HCT116 (cell line): ENCODE results near the gene CCDC142. TPM values are rescaled to one million over a fixed set of nuclear protein-coding genes. Genes with fewer than 3 reads are reported as not detected.

Experiments
- ATAC-seq: fragments of 200-7000 bp; cut with Tn5 transposase; 2 replicates; pipeline ENCODE4 v1.9.1; 2020; ENCODE audit warnings: mild to moderate bottlenecking, moderate library complexity
- BruUV-seq: library from RNA; stranded (reverse); fragments of 400-500 nt; replicated peaks from 2 replicates; lab custom pipeline; 2021; lab: Mats Ljungman, UMichigan
- CTCF ChIA-PET: fragments of 300-600 bp; sonication (Branson Sonifier 250); formaldehyde crosslinking; loops from one replicate; lab custom pipeline; 2021; ENCODE audit warnings: antibody characterized with exemption; lab: Charles Lee
- POLR2A ChIA-PET: fragments of 300-600, 350-600 bp; sonication (Branson Sonifier 250); formaldehyde crosslinking; loops from one replicate; lab custom pipeline; 2021; ENCODE audit warnings: antibody characterized with exemption; lab: Charles Lee
- RAD21 ChIA-PET, 2 experiments: fragments of 300-600 bp; sonication (Branson Sonifier 250); formaldehyde crosslinking; loops; one replicate each; lab custom pipeline; 2023; ENCODE audit warnings: low total read pairs in 2 of 2; ENCODE audit not compliant: uncharacterized antibody in 2 of 2, unreplicated experiment in 2 of 2, low non-redundant PET in 1 of 2; lab: Charles Lee
- DNase-seq: peaks from one replicate; pipeline ENCODE4 v3.0.0-alpha.2; 2010; ENCODE audit warnings: low read depth, low spot score
- H2AFZ ChIP-seq: fragments of 200-600 bp; shearing (Covaris generic), sonication (generic); 2 replicates; pipeline ENCODE4 v1.6.1; 2017; ENCODE audit warnings: low read depth, mixed run types, mixed read lengths, antibody characterized with exemption, low read length; ENCODE audit not compliant: poor library complexity, severe bottlenecking
- H3K27ac ChIP-seq: 2 replicates; pipeline ENCODE4 v1.5.1; 2012; ENCODE audit warnings: low read depth, low read length
- H3K27me3 ChIP-seq: fragments of 200-600 bp; sonication (generic); 2 replicates; pipeline ENCODE4 v1.6.1; 2016; ENCODE audit warnings: mixed run types, low read length, mixed read lengths; ENCODE audit not compliant: insufficient read depth
- H3K36me3 ChIP-seq, 2 experiments: fragments of 200-500 bp in 1 of 2; fragments of 200-600 bp in 1 of 2; sonication (Bioruptor generic) in 1 of 2; sonication (generic) in 1 of 2; 2 replicates each; pipeline versions ENCODE4 v1.5.1 to v1.6.1; 2014 to 2016; ENCODE audit warnings: low read length in 2 of 2, inconsistent platforms in 1 of 2, mixed read lengths in 1 of 2, mixed run types in 1 of 2; ENCODE audit not compliant: insufficient read depth in 2 of 2, control insufficient read depth in 1 of 2
- H3K4me1 ChIP-seq, 2 experiments: fragments of 200-600 bp in 1 of 2; sonication (generic) in 1 of 2; 2 replicates each; pipeline versions ENCODE4 v1.5.1 to v1.6.1; 2012 to 2017; ENCODE audit warnings: low read length in 2 of 2, inconsistent platforms in 1 of 2, mild to moderate bottlenecking in 1 of 2, mixed read lengths in 1 of 2, mixed run types in 1 of 2, moderate library complexity in 1 of 2; ENCODE audit not compliant: insufficient read depth in 2 of 2, control insufficient read depth in 1 of 2
- H3K4me2 ChIP-seq: fragments of 200-600 bp; sonication (generic); 2 replicates; pipeline ENCODE4 v1.6.1; 2017; ENCODE audit warnings: mixed run types, low read length, mixed read lengths
- H3K4me3 ChIP-seq, 2 experiments: fragments of 200-600 bp in 1 of 2; sonication (generic) in 1 of 2; replicated peaks in 1 of 2; 2 replicates each; pipeline ENCODE4 v1.5.1; 2011 to 2016; ENCODE audit warnings: low read length in 2 of 2, control low read depth in 1 of 2, low read depth in 1 of 2, mild to moderate bottlenecking in 1 of 2, mixed read lengths in 1 of 2, mixed run types in 1 of 2
- H3K79me2 ChIP-seq: fragments of 200-600 bp; sonication (generic); 2 replicates; pipeline ENCODE4 v1.6.1; 2017; ENCODE audit warnings: mild to moderate bottlenecking, mixed run types, low read length, moderate library complexity, mixed read lengths; ENCODE audit not compliant: insufficient read depth
- H3K9ac ChIP-seq: fragments of 200-600 bp; sonication (generic); 2 replicates; pipeline ENCODE4 v1.6.1; 2016; ENCODE audit warnings: low read length, mixed read lengths
- H3K9me2 ChIP-seq: fragments of 200-600 bp; sonication (generic), shearing (Covaris generic); 2 replicates; pipeline ENCODE4 v1.6.1; 2017; ENCODE audit warnings: mixed run types, mild to moderate bottlenecking, moderate library complexity; ENCODE audit not compliant: insufficient read depth
- H3K9me3 ChIP-seq, 2 experiments: fragments of 200-500 bp in 1 of 2; fragments of 200-600 bp in 1 of 2; sonication (Bioruptor generic) in 1 of 2; sonication (generic) in 1 of 2; 2 replicates each; pipeline ENCODE4 v1.6.1; 2014 to 2017; ENCODE audit warnings: low read length in 2 of 2, mixed read lengths in 2 of 2, inconsistent platforms in 1 of 2, low read depth in 1 of 2, mild to moderate bottlenecking in 1 of 2, mixed run types in 1 of 2, moderate library complexity in 1 of 2; ENCODE audit not compliant: control insufficient read depth in 1 of 2, insufficient read depth in 1 of 2
- H4K20me1 ChIP-seq: fragments of 200-600 bp; sonication (generic), shearing (Covaris generic); 2 replicates; pipeline ENCODE4 v1.6.1; 2017; ENCODE audit warnings: mixed run types, mild to moderate bottlenecking, moderate library complexity; ENCODE audit not compliant: insufficient read depth
- CBX3 ChIP-seq: IDR thresholded peaks from 2 replicates; pipeline ENCODE4 v1.6.1; 2012; ENCODE audit warnings: low read depth
- CTCF ChIP-seq, 3 experiments: fragments of 200-600 bp in 1 of 3; sonication (generic) in 1 of 3; IDR thresholded peaks in 2 of 3; conservative IDR thresholded peaks in 1 of 3; 2 replicates each; pipeline ENCODE4 v1.5.1; 2012 to 2017; ENCODE audit warnings: low read depth in 2 of 3, low read length in 2 of 3, antibody characterized with exemption in 1 of 3, borderline replicate concordance in 1 of 3, control low read depth in 1 of 3, mild to moderate bottlenecking in 1 of 3, mixed read lengths in 1 of 3, mixed run types in 1 of 3, moderate library complexity in 1 of 3; ENCODE audit not compliant: insufficient read depth in 1 of 3
- ELF1 ChIP-seq: IDR thresholded peaks from 2 replicates; pipeline ENCODE4 v1.6.1; 2012; ENCODE audit warnings: low read depth, borderline replicate concordance
- FOSL1 ChIP-seq: IDR thresholded peaks from 2 replicates; pipeline ENCODE4 v1.6.1; 2012; ENCODE audit warnings: low read depth
- JUND ChIP-seq: IDR thresholded peaks from 2 replicates; pipeline ENCODE4 v1.6.1; 2012
- POLR2A ChIP-seq: IDR thresholded peaks from 2 replicates; pipeline ENCODE4 v1.7.0; 2011; ENCODE audit warnings: borderline replicate concordance; ENCODE audit not compliant: insufficient read depth, insufficient read length; ENCODE audit errors: extremely low read depth
- POLR2AphosphoS5 ChIP-seq: IDR thresholded peaks from 2 replicates; pipeline ENCODE4 v1.6.1; 2011; ENCODE audit warnings: mild to moderate bottlenecking, low read depth, low read length, moderate library complexity
- RAD21 ChIP-seq: IDR thresholded peaks from 2 replicates; pipeline ENCODE4 v1.6.1; 2012; ENCODE audit warnings: low read depth, mild to moderate bottlenecking
- REST ChIP-seq: IDR thresholded peaks from 2 replicates; pipeline ENCODE4 v1.6.1; 2012; ENCODE audit warnings: low read depth
- SRF ChIP-seq: IDR thresholded peaks from 2 replicates; pipeline ENCODE4 v1.6.1; 2012; ENCODE audit warnings: low read depth
- TCF7L2 ChIP-seq: IDR thresholded peaks from 2 replicates; pipeline ENCODE4 v1.7.0; 2011; ENCODE audit warnings: borderline replicate concordance, inconsistent platforms; ENCODE audit not compliant: insufficient read depth, insufficient read length; ENCODE audit errors: extremely low read depth
- ZFX ChIP-seq: fragments of 450-650 bp; IDR thresholded peaks from 2 replicates; pipeline ENCODE4 v1.6.1; 2017
- ZNF274 ChIP-seq: fragments of 200-500 bp; sonication (Bioruptor generic); IDR thresholded peaks from 2 replicates; pipeline ENCODE4 v1.6.1; 2014; ENCODE audit warnings: mild to moderate bottlenecking, low read depth, low read length, inconsistent platforms
- intact Hi-C: fragments of 100-400 bp; cut with micrococcal nuclease; formaldehyde crosslinking; loops from 2 replicates; pipeline ENCODE4 v1.10.0; 2022
- total RNA-seq: library from RNA; stranded (reverse); gene quantifications from one replicate; pipeline ENCODE4 v1.2.1, GENCODE V29; 2021; ENCODE audit not compliant: unreplicated experiment

Gene CCDC142
- total RNA-seq, 1 experiment from 2014 or later = 15.0 TPM

GRCh38 chr2:74493546-74493945 is 10.7 kb upstream of the CCDC142 start:
- Histone ChIP-seq H3K27ac (no peak overlapping the region), H3K4me3 (no peak overlapping the region), H3K9me3 (no peaks in the 10 kb centered on the region), H3K4me1 (peaks cover 0 to under 1% of the 10 kb centered on the region in 2 experiments; a peak in 1 of 4 replicates), H3K36me3 (peaks cover 4 to 17% of the 10 kb centered on the region in 2 experiments; a peak in 2 of 4 replicates), H3K79me2 (no peaks in the 10 kb centered on the region)
- CTCF ChIA-PET = no interaction called here
- no TSS peak for BruUV-seq
- intact Hi-C loops = no loop called here
- RAD21 ChIA-PET = no interaction called here
- no peak for TF ChIP-seq ZNF274
- TF ChIP-seq, all 23 proteins: peak for 0
- Histone ChIP-seq H4K20me1 (no peaks in the 10 kb centered on the region), H3K27me3 (no peaks in the 10 kb centered on the region), H3K9ac (no peak overlapping the region), H2AFZ (no peak overlapping the region), H3K9me2 (no peaks in the 10 kb centered on the region), H3K4me2 (no peak overlapping the region)
- POLR2A ChIA-PET = no interaction called here
- DNase-seq (no peak), ATAC-seq (no peak)

- no peak overlapping the region for H3K27ac ChIP-seq
- no peaks in the 10 kb centered on the region for H3K9me3 ChIP-seq
- ChIA-PET POLR2A (no interaction called here), RAD21 (no interaction called here), CTCF (no interaction called here)
- intact Hi-C loops = no loop called here
- DNase-seq = no peak
- no peaks in the 10 kb centered on the region; the same call in 1 of the 2 replicates for H3K79me2 ChIP-seq
- H4K20me1 ChIP-seq = no peaks in the 10 kb centered on the region
- BruUV-seq = no TSS peak
- no peak overlapping the region for H2AFZ ChIP-seq
- ATAC-seq = no peak
- H3K4me2 ChIP-seq = no peak overlapping the region
- H3K4me1 ChIP-seq = peaks cover 0 to 8% of the 10 kb centered on the region in 2 experiments; a peak in 1 of 4 replicates
- H3K9me2 ChIP-seq = no peaks in the 10 kb centered on the region
- H3K36me3 ChIP-seq = peaks cover 4 to 17% of the 10 kb centered on the region in 2 experiments; a peak in 2 of 4 replicates
- no peak overlapping the region for H3K9ac ChIP-seq
- no peak overlapping the region for H3K4me3 ChIP-seq
- no peaks in the 10 kb centered on the region for H3K27me3 ChIP-seq
- TF ChIP-seq ZFX (no peak), FOSL1 (no peak), CTCF (IDR thresholded peaks at IDR 0.05 in 2 of 3, conservative IDR thresholded peaks at IDR 0.05 in 1 of 3; ENCODE audit: borderline replicate concordance in 1 of 3, insufficient read depth in 1 of 3, low read depth in 2 of 3, low read length in 2 of 3) (no peak), ELF1 (no peak), POLR2A (no peak), SRF (no peak), CBX3 (no peak), JUND (no peak), REST (no peak), TCF7L2 (no peak), RAD21 (no peak), POLR2AphosphoS5 (no peak)
These were observed 9.1 kb upstream of the CCDC142 start for GRCh38 chr2:74491648-74492544.
